OCI-LY1 (cell line): ENCODE data around the gene AHCTF1.

Experiments
- CTCF ChIP-seq: fragments of 200-600 bp; sonication (generic), shearing (Covaris generic); IDR thresholded peaks from 2 replicates; pipeline ENCODE4 v1.5.1; 2017; ENCODE audit warnings: mild to moderate bottlenecking, antibody characterized with exemption, low read length, moderate library complexity, mixed read lengths
- EZH2 ChIP-seq: fragments of 200-600 bp; sonication (generic), shearing (Covaris generic); IDR thresholded peaks from 2 replicates; pipeline ENCODE4 v1.8.0; 2017; ENCODE audit warnings: borderline replicate concordance, mixed run types, mild to moderate bottlenecking, antibody characterized with exemption, low read length, moderate library complexity, mixed read lengths

GRCh38 chr1:246836209-246836966 is 95.4 kb downstream of the AHCTF1 start:
- TF ChIP-seq CTCF = no peak
- no peak for TF ChIP-seq EZH2
